Panc1 (cell line): ENCODE data around the gene FAM110C. TPM values are rescaled to one million over a fixed set of nuclear protein-coding genes. Genes with fewer than 3 reads are reported as not detected.

Source experiments
- ATAC-seq: fragments of 200-7000 bp; cut with Tn5 transposase; 2 replicates; pipeline ENCODE4 v1.9.1; 2020; ENCODE audit warnings: mild to moderate bottlenecking, moderate library complexity
- BruUV-seq: library from RNA; stranded (reverse); fragments of 400-500 nt; replicated peaks from 2 replicates; lab custom pipeline; 2021; lab: Mats Ljungman, UMichigan
- CTCF ChIA-PET: fragments of 300-600 bp; sonication (Branson Sonifier 250); formaldehyde crosslinking; loops from one replicate; lab custom pipeline; 2022; ENCODE audit warnings: antibody characterized with exemption; lab: Charles Lee
- POLR2A ChIA-PET: fragments of 300-600 bp; sonication (Branson Sonifier 250); formaldehyde crosslinking; loops from one replicate; lab custom pipeline; 2022; ENCODE audit warnings: antibody characterized with exemption; lab: Charles Lee
- DNase-seq: peaks from one replicate; pipeline ENCODE4 v3.0.0-alpha.2; 2010; ENCODE audit warnings: low read depth, low spot score
- H3K27ac ChIP-seq: 2 replicates; pipeline ENCODE4 v1.5.1; 2011; ENCODE audit warnings: mild to moderate bottlenecking, low read length, inconsistent platforms
- H3K27me3 ChIP-seq: fragments of 200-500 bp; sonication (Bioruptor generic); 2 replicates; pipeline ENCODE4 v1.6.0; 2014; ENCODE audit warnings: low read length, inconsistent platforms; ENCODE audit not compliant: control insufficient read depth, insufficient read depth
- H3K36me3 ChIP-seq: fragments of 200-500 bp; sonication (Bioruptor generic); 2 replicates; pipeline ENCODE4 v1.5.1; 2014; ENCODE audit warnings: inconsistent platforms, mild to moderate bottlenecking, low read length, moderate library complexity; ENCODE audit not compliant: control insufficient read depth, insufficient read depth
- H3K4me1 ChIP-seq: 2 replicates; pipeline ENCODE4 v1.5.1; 2011; ENCODE audit warnings: inconsistent platforms, mild to moderate bottlenecking, low read length, moderate library complexity; ENCODE audit not compliant: control insufficient read depth, insufficient read depth
- H3K4me3 ChIP-seq, 2 experiments: 2 replicates each; pipeline ENCODE4 v1.5.1; 2011 to 2012; ENCODE audit warnings: low read depth in 2 of 2, low read length in 2 of 2, mild to moderate bottlenecking in 2 of 2, inconsistent platforms in 1 of 2, moderate library complexity in 1 of 2
- H3K9me3 ChIP-seq: fragments of 200-500 bp; sonication (Bioruptor generic); 2 replicates; pipeline ENCODE4 v1.5.1; 2014; ENCODE audit warnings: low read depth, mild to moderate bottlenecking, inconsistent platforms, low read length, moderate library complexity; ENCODE audit not compliant: control insufficient read depth, insufficient read depth
- CTCF ChIP-seq: fragments of 450-650 bp; IDR thresholded peaks from 2 replicates; pipeline ENCODE4 v1.5.1; 2017; ENCODE audit warnings: mild to moderate bottlenecking
- POLR2AphosphoS5 ChIP-seq: IDR thresholded peaks from 2 replicates; pipeline ENCODE4 v1.6.1; 2012; ENCODE audit warnings: mild to moderate bottlenecking, low read depth, low read length, moderate library complexity
- REST ChIP-seq, 2 experiments: IDR thresholded peaks; 2 replicates each; pipeline ENCODE4 v1.6.1; 2011 to 2012; ENCODE audit warnings: low read depth in 2 of 2, control low read depth in 1 of 2, low read length in 1 of 2, mild to moderate bottlenecking in 1 of 2, moderate library complexity in 1 of 2; ENCODE audit not compliant: insufficient read depth in 1 of 2
- SIN3A ChIP-seq: IDR thresholded peaks from 2 replicates; pipeline ENCODE4 v1.6.1; 2012; ENCODE audit warnings: low read depth, mild to moderate bottlenecking, low read length, moderate library complexity, borderline replicate concordance; ENCODE audit not compliant: insufficient read depth
- TCF7L2 ChIP-seq: IDR thresholded peaks from 2 replicates; pipeline ENCODE4 v1.6.1; 2011; ENCODE audit warnings: mild to moderate bottlenecking, low read depth, low read length, inconsistent platforms
- in situ Hi-C: cut with HindIII; loops from 2 replicates; pipeline ENCODE4 v1.10.0; 2016; ENCODE audit warnings: low sequenced_read_pairs, low pct_unique_long_range_greater_than_20kb
- intact Hi-C: fragments of 100-400 bp; cut with micrococcal nuclease; formaldehyde crosslinking; loops from one replicate; pipeline ENCODE4 v1.10.0; 2022; ENCODE audit not compliant: unreplicated experiment
- total RNA-seq: library from RNA; stranded (reverse); gene quantifications from one replicate; pipeline ENCODE4 v1.2.1, GENCODE V29; 2021; ENCODE audit not compliant: unreplicated experiment

Gene FAM110C
- total RNA-seq, 1 experiment from 2014 or later = 0.13 TPM

GRCh38 chr2:44748-45341, 1.5 kb downstream of the FAM110C start:
- DNase-seq (no peak), ATAC-seq (0 out of 2 replicates have a peak, but pooled peaks have one; percentile 16)
- ChIA-PET CTCF (no interaction called here), POLR2A (no interaction called here)
- peaks cover 9% of the 10 kb centered on the region; the same call in 1 of the 2 replicates for H3K4me1 ChIP-seq
- TF ChIP-seq CTCF = no peak
- TF ChIP-seq REST (IDR thresholded peaks at IDR 0.05; ENCODE audit: insufficient read depth in 1 of 2, low read depth in 2 of 2, low read length in 1 of 2) = no peak
- no peak for TF ChIP-seq POLR2AphosphoS5
- TF ChIP-seq TCF7L2 = no peak
- TF ChIP-seq SIN3A = no peak
- H3K9me3 ChIP-seq = no peaks in the 10 kb centered on the region
- peaks cover 2% of the 10 kb centered on the region; the same call in 1 of the 2 replicates for H3K36me3 ChIP-seq
- H3K4me3 ChIP-seq = no peak overlapping the region
- intact Hi-C loops (no loop called here), in situ Hi-C loops (no loop called here)
- H3K27me3 ChIP-seq = peaks cover 38% of the 10 kb centered on the region
- no peak overlapping the region for H3K27ac ChIP-seq
- BruUV-seq = no TSS peak

GRCh38 chr2:42788-43187, 3.5 kb downstream of the FAM110C start:
- Histone ChIP-seq H3K4me3 (no peak overlapping the region), H3K27ac (no peak overlapping the region), H3K27me3 (peaks cover 42% of the 10 kb centered on the region), H3K9me3 (no peaks in the 10 kb centered on the region), H3K36me3 (peaks cover 2% of the 10 kb centered on the region; the same call in 1 of the 2 replicates), H3K4me1 (peaks cover 9% of the 10 kb centered on the region; the same call in 1 of the 2 replicates)
- no peak for TF ChIP-seq REST (IDR thresholded peaks at IDR 0.05; ENCODE audit: insufficient read depth in 1 of 2, low read depth in 2 of 2, low read length in 1 of 2)
- no peak for TF ChIP-seq POLR2AphosphoS5
- TF ChIP-seq TCF7L2 = no peak
- no TSS peak for BruUV-seq
- POLR2A ChIA-PET = no interaction called here
- CTCF ChIA-PET = no interaction called here
- intact Hi-C loops (no loop called here), in situ Hi-C loops (no loop called here)
- DNase-seq (no peak), ATAC-seq (no peak)
